Melanocyte of skin (primary cell): Measurements from ENCODE around the gene ARRB1. TPM values are rescaled to one million over a fixed set of nuclear protein-coding genes. Genes with fewer than 3 reads are reported as not detected.

Experiments
- small RNA-seq, 2 donors: library from RNA; depleted of rRNA; stranded (forward); fragments of <200 nt; gene quantifications; one replicate each; pipeline ENCODE3, GENCODE V24; 2012
- total RNA-seq, 2 donors: library from RNA; depleted of rRNA; stranded (reverse); fragments of >200 nt; gene quantifications; 2 replicates each; pipeline ENCODE4 v1.2.3, GENCODE V29; 2012

The ARRB1 gene
- 10 to 100 TPM; 30.6 to 48.0 TPM for total RNA-seq

GRCh38 chr11:75351541-75351790 lies at the start of gene ARRB1:
Gene ARRB1, minus strand, starts transcription at chr11:75351661. Its CDS starts 54 bp downstream, at chr11:75351607.

GRCh38 chr11:75399344-75400145 lies 48.1 kb upstream of the ARRB1 start, which contains the start of gene RPS3:
Gene RPS3, plus strand, starts transcription at chr11:75399518. Its CDS starts 30 bp downstream, at chr11:75399548.

GRCh38 chr11:75240311-75241035 lies 111.0 kb downstream of the ARRB1 start, which contains the start of gene TPBGL:
Gene TPBGL, plus strand, starts transcription at chr11:75240774. Its CDS starts 276 bp downstream, at chr11:75241050.

Small RNA genes lying within 50 kb of the gene (small RNA-seq; reads per million reads assigned to genes)
- 0.06 to 1.1 reads per million in 2 donors for gene MIR326
- 0 reads per million in 2 donors for gene SNORD15A

Other genes starting within 250 kb of the ARRB1 start
- gene SLCO2B1, start 200.6 kb downstream of the ARRB1 start, total RNA-seq: 10 to 100 TPM in 1 of 2 donors, 1 to 10 TPM in 1; 5.3 to 86.4 TPM
- 1 to 10 TPM in 1 of 2 donors, under 1 TPM in 1; 0.33 to 1.0 TPM for gene TPBGL, start 110.9 kb downstream of the ARRB1 start, total RNA-seq
- gene RPS3, start 47.9 kb upstream of the ARRB1 start, total RNA-seq: 1,000 to 10,000 TPM in 1 of 2 donors, 100 to 1,000 TPM in 1; 654 to 1,470 TPM
- gene KLHL35, start 81.5 kb upstream of the ARRB1 start, total RNA-seq: 1 to 10 TPM in 1 of 2 donors, under 1 TPM in 1; 1.00 to 2.4 TPM
- gene GDPD5, start 174.3 kb upstream of the ARRB1 start, total RNA-seq: 1 to 10 TPM; 3.7 to 10.0 TPM
- gene SERPINH1, start 210.6 kb upstream of the ARRB1 start, total RNA-seq: 100 to 1,000 TPM; 170 to 324 TPM